Activated CD4-positive, alpha-beta T cell treated with anti-CD3 and anti-CD28 coated beads, Interleukin-2, Interleukin-6, amounts not matched to agents 100 ng/mL and 50 ng/mL, durations not matched to agents 16 hours and 8 hours (primary cell): ENCODE measurements around the gene LRP1-AS.
"Not testable (repeated sequence)": the region's sequence is repeated elsewhere in the genome, so short reads cannot be mapped to it uniquely, and the experiment has no call there.

Experiments used
- DNase-seq: peaks from one replicate; pipeline ENCODE4 v3.0.0-alpha.2; 2020

The LRP1-AS gene

GRCh38 chr12:57138526-57139272, 8.7 kb downstream of the LRP1-AS start:
- DNase-seq, result no peak

DNA sequence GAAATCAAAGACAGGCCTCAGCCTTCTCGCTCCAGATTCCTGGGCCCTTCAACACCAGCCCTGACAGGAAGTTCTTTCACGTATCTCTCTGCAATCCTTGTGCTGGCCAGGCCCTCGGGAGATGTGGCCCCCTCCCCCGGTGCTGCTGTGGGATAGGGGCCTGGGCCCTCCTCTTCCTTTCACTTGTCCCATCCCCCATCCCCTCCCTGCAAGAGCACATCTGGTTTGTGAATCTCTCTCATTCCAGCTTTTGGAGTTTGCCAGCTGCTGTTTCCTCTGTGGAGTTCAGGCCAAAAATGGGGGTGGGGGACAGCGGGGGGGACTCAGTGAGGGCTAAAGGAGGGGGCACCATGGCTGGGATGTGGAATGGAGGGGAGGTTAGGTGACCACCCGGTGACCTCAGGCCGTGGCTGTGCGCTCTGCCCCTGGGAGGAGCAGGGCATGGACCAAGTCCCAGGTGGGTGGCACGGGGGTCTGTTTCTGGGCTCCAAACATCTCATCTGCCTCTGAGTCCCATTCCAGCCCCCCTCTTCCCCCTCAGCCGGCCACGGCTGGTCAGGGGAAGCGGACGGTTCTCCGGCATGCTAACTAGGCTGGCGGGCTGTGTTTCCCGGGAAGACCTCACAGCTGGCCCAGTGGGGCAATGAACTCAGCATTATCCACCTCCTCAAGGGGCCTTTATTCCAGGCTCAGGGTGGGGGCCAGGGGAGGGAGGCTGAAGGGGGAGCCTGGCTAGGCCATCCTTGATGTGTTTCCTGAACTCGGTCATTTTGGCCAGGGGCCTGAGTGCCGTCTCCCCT, 11.7 kb downstream of the LRP1-AS start:
- DNase-seq, result no peak

GRCh38 chr12:57134949-57135348, 12.5 kb downstream of the LRP1-AS start:
- DNase-seq, result no peak

DNA sequence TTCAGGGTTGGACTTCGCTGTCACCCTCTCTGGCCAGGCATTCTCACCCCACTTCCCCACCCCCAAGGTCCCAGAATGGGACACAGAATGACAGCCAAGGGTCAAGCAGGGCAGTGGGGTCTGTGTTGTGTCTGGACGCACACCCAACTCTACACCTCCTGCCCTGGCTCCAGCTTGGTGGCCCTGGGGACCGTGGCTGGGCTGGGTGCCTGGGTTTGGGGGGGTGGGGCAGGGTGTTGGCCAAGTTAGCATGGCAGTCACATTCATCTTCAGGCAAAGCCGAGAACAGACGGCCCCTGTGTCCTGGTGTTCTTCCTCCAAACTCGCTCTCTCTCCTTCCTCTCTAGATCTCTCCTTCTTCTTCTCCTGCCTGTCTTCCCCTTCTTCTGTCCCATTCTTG, 13.5 kb downstream of the LRP1-AS start:
- no peak for DNase-seq

GRCh38 chr12:57133013-57133569, 14.3 kb downstream of the LRP1-AS start:
- DNase-seq, result no peak

- no peak for DNase-seq
Measured at GRCh38 chr12:57131896-57132744, 15.3 kb downstream of the LRP1-AS start.

- DNase-seq, result no peak
Measured at GRCh38 chr12:57130941-57131340, 16.5 kb downstream of the LRP1-AS start.

DNA sequence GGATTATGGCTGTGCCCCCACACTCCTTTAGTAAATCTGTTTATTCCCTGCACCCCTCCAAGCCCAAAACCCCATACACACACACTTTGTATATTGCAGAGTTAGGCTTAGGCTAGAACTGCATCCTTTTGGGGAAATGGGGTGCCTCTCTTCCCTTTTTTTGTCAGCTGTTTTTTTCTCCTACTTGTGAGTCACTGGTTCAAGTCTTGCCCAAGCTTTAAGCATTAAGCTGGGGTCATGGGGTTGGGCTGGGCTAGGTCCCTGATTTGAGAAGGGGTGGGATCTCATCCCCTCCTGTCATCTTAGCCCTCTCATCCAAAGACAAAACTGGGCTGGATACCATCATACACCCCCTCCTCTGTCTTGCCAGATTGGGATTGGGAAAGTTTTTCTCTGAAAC, 17.5 kb downstream of the LRP1-AS start:
- DNase-seq, result no peak

DNA sequence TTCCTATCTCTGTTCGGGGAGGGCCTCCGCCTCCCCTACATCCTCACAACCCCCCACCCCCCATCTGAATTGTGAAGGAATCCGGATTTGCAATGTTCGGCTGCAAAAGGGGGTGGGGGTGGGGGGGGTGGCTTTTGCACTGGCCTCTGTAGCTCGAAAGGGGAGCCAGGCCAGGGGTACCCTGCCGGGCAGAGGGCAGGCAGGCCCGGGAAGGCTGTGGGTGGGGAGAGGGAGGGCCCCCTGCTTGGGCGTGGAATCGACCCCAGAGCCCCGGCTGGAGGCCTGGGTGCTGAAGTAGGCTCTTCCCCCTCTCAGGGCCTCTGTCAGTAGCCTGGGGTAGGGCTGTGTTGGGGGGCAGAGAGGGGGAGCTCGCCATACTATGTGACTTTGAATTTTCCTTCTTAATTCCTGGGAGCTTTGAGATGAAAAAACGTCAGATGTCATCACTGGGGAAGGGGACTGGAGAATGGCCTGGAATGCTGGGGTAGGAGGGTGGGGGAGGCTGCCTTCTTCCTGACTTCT, 18.0 kb downstream of the LRP1-AS start:
- DNase-seq, result no peak

GRCh38 chr12:57128519-57129247, 18.7 kb downstream of the LRP1-AS start:
- DNase-seq, result no peak

- DNase-seq, result peak; percentile 67
Measured at GRCh38 chr12:57127726-57128518, 19.5 kb downstream of the LRP1-AS start, which contains the start of gene LRP1. TSS of gene LRP1 (plus strand) at chr12:57128483. CDS start at chr12:57128965, 482 bp downstream.

DNA sequence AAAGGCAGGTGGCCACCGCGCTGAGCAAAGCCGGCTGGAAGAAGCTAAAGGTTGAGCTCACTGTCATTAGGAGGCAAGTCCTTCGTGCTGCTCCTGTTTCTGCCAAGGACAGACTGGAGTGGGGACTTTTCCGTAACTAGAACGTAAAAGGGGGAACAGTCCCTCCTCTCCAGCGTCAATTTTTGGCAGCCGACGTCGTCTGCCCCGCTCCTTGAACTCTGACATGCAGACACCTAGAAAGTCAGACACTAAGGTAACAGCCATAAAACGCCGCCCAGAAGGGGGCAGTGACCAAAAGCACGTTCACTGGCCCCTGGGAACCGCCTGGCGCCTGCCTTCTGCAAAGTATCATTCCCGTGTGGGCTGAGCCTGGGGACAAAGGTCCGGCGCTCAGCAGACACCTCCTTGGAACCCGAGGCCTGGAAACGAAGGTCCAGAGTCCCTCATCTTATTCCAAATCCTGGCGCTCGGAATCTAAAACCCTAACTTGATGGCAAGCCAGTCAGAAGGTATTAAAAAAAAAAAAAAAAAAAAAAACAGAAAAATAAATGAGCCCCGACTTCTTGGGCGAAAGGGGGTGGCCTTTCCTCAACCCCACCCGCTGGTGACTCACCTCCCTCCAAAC, 20.2 kb downstream of the LRP1-AS start:
- DNase-seq, result peak; percentile 26

GRCh38 chr12:57126561-57126960, 20.9 kb downstream of the LRP1-AS start:
- DNase-seq, result no peak

DNA sequence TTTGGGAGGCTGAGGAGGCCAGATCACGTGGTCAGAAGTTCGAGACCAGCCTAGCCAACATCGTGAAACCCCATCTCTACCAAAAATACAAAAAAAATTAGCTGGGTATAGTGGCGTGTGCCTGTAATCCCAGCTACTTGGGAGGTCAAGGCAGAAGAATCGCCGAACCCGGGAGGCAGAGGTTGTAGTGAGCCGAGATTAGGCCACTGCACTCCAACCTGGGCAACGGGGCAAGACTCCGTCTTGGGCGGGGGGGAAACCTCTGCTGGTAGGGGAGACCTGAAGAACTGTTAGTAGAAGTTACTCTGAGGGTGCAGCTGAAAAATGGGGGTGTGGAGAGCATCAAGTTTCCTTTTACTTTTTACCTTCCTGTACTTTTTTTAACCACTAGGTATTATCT, 21.4 kb downstream of the LRP1-AS start:
- DNase-seq, result no peak

- peak; percentile 87 for DNase-seq
Measured at GRCh38 chr12:57124261-57124877, 23.1 kb downstream of the LRP1-AS start.

DNA sequence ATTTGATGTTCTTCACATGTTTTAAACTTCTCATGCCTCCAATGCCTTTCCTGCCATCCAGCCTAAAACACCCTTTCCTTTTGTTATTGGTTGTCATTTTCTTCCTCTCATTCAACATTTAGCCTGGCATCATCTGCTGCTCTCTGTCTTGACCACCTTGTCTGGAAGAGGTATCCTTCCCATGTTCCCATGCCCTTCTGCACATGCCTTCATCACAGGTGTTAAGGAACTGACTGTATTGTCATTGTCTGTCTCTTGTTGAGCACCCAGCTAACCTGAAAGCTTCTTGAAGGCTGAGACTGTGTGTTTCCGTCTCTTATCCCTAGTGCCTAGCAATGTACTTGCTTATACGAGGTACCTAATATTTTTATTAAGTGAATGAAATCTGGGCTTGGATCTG, 23.6 kb downstream of the LRP1-AS start:
- no peak for DNase-seq

- DNase-seq, result not testable (repeated sequence)
Measured at GRCh38 chr12:57120718-57121117, 26.7 kb downstream of the LRP1-AS start.

GRCh38 chr12:57119294-57120085, 27.9 kb downstream of the LRP1-AS start:
- no peak for DNase-seq

- no peak for DNase-seq
Measured at GRCh38 chr12:57118711-57119271, 28.6 kb downstream of the LRP1-AS start.
